VCaP (cell line): Measurements from ENCODE around the gene NPTX1.

Experiments
- H3K27ac ChIP-seq: fragments of 450-650 bp; 2 replicates; pipeline ENCODE4 v1.5.1; 2017
- TF ChIP-seq, protein P1 (sequence below): fragments of 450-650 bp; conservative IDR thresholded peaks from 2 replicates; pipeline ENCODE4 v1.5.1; 2017; ENCODE audit warnings: mild to moderate bottlenecking, moderate library complexity

The NPTX1 gene

GRCh38 chr17:80449194-80449929 lies 27.0 kb downstream of the NPTX1 start:
- H3K27ac ChIP-seq = no peak overlapping the region
- TF ChIP-seq, protein P1, sequence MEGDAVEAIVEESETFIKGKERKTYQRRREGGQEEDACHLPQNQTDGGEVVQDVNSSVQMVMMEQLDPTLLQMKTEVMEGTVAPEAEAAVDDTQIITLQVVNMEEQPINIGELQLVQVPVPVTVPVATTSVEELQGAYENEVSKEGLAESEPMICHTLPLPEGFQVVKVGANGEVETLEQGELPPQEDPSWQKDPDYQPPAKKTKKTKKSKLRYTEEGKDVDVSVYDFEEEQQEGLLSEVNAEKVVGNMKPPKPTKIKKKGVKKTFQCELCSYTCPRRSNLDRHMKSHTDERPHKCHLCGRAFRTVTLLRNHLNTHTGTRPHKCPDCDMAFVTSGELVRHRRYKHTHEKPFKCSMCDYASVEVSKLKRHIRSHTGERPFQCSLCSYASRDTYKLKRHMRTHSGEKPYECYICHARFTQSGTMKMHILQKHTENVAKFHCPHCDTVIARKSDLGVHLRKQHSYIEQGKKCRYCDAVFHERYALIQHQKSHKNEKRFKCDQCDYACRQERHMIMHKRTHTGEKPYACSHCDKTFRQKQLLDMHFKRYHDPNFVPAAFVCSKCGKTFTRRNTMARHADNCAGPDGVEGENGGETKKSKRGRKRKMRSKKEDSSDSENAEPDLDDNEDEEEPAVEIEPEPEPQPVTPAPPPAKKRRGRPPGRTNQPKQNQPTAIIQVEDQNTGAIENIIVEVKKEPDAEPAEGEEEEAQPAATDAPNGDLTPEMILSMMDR = no peak

DNA sequence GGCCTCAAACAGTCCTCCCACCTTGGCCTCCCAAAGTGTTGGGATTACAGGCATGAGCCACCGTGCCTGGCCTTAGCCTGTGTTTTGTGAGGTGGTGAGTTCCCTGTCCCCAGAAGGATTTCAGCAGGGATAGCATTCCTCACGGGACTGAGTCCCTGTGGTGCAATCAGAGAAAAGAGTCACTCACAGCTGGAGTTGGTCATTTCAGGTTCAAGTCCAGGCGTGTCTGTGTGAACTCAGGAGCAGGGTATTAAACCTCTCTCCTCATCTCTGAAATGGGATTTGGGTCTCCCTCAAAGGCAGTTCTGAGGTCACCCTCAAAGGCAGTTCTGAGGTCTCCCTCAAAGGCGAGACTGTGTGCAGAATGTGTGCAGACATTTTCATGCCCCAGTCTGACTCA lies 28.6 kb downstream of the NPTX1 start:
- no peak overlapping the region for H3K27ac ChIP-seq
- TF ChIP-seq, protein P1 = no peak

DNA sequence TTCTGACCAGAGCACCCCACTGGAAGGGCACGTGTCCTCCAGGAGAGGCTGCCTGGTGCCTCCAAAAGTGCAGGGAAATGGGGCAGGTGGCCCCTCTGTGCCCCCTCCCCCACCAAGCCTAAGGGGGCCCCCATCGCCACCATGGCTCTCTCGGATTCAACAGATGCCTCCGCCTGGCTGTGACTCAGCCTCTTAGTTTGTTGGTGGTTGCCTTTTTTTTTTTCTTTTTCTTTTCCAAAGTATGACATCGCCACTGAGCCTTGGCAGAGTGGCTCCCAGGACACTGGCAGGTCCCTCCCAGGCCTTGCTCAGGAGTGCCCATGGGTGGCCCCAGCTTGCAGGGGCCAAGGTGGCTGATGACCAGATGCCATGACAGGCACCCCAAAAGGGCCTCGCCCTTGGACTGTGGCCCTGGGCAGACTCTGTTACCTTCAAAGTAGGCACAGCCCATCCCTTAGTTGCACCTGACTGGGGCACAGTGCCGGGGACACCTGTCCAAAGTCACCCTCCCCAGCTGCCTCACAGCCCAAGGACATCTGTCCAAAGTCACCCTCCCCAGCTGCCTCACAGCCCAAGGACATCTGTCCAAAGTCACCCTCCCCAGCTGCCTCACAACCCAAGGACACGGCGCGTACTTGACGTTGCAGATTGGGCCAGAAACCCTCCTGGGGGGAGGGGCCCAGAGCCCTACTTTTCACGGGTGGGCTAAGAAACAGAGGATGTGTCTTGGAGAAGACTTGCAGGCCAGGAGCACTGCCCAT lies 29.6 kb downstream of the NPTX1 start:
- H3K27ac ChIP-seq = no peak overlapping the region
- TF ChIP-seq, protein P1 = no peak

GRCh38 chr17:80445726-80446110 lies 30.7 kb downstream of the NPTX1 start:
- no peak overlapping the region for H3K27ac ChIP-seq
- TF ChIP-seq, protein P1 = no peak

- TF ChIP-seq, protein P1 = no peak
- no peak overlapping the region for H3K27ac ChIP-seq
Measured at GRCh38 chr17:80445007-80445725, 31.2 kb downstream of the NPTX1 start.

DNA sequence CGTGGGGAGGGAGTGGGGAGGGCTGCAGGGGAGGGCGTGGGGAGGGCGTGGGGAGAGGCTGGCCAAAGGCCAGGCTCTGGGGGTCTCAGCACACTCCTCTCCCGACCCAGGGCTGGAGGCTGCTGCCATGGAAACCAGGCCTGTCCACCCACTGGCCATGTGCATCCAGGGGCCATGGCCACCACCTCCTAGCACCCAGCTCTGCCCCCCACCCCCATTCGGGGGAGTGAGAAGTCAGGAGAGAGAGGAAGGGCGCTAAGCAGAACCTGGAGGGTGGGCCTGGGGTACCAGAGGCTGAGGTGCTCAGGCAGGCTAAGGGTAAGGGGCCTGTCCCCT lies 31.8 kb downstream of the NPTX1 start:
- H3K27ac ChIP-seq = no peak overlapping the region
- TF ChIP-seq, protein P1 = no peak

- TF ChIP-seq, protein P1 = no peak
- H3K27ac ChIP-seq = no peak overlapping the region
Measured at GRCh38 chr17:80443916-80444643, 32.3 kb downstream of the NPTX1 start.
